Upper lobe of left lung (tissue), 6 donors: ENCODE measurements around the gene IDS. TPM values are rescaled to one million over a fixed set of nuclear protein-coding genes. Genes with fewer than 3 reads are reported as not detected.
A peak's percentile ranks its signal among the peaks of the same experiment; 100 is the strongest.

Source experiments
- ATAC-seq, 2 donors: fragments of 200-7000 bp; cut with Tn5 transposase; one replicate each; pipeline ENCODE4 v1.9.1; 2022; ENCODE audit warnings: mild to moderate bottlenecking in 2 of 2, moderate library complexity in 2 of 2; ENCODE audit not compliant: low FRiP score in 2 of 2
- DNase-seq, 2 donors: peaks; one replicate each; pipeline ENCODE4 v3.0.0-alpha.2; 2019 to 2020
- H3K27ac ChIP-seq, 4 donors: fragments of 200-600 bp; sonication (generic); one replicate each; pipeline ENCODE4 v1.5.1; 2016 to 2019
- H3K27me3 ChIP-seq, 4 donors: fragments of 200-600 bp; sonication (generic); one replicate each; pipeline ENCODE4 v1.5.1; 2017 to 2019
- H3K36me3 ChIP-seq, 4 donors: fragments of 200-600 bp; sonication (generic); one replicate each; pipeline ENCODE4 v1.5.1; 2016 to 2019
- H3K4me1 ChIP-seq, 4 donors: fragments of 200-600 bp; sonication (generic); one replicate each; pipeline ENCODE4 v1.5.1; 2018 to 2019
- H3K4me3 ChIP-seq, 4 donors: fragments of 200-600 bp; sonication (generic); one replicate each; pipeline ENCODE4 v1.5.1; 2017 to 2019; ENCODE audit warnings: mild to moderate bottlenecking in 2 of 4, moderate library complexity in 1 of 4
- H3K9me3 ChIP-seq, 4 donors: fragments of 200-600 bp; sonication (generic); one replicate each; pipeline ENCODE4 v1.5.1; 2018 to 2019
- EP300 ChIP-seq, 4 donors: sonication (generic); formaldehyde crosslinking; IDR thresholded peaks; one replicate each; pipeline ENCODE4 v1.5.1; 2017; ENCODE audit warnings: antibody characterized with exemption in 4 of 4, control low read depth in 2 of 4
- POLR2A ChIP-seq, 4 donors: fragments of 450-650 bp; IDR thresholded peaks; one replicate each; pipeline ENCODE4 v1.5.1; 2016 to 2017; ENCODE audit warnings: antibody characterized with exemption in 4 of 4, mild to moderate bottlenecking in 2 of 4
- POLR2AphosphoS5 ChIP-seq, 2 donors: sonication (generic); formaldehyde crosslinking; IDR thresholded peaks; one replicate each; pipeline ENCODE4 v1.5.1; 2017; ENCODE audit warnings: antibody characterized with exemption in 2 of 2
- WGBS, 2 donors: methylation state at CpG; one replicate each; pipeline ENCODE4 v1.1.5; 2017 to 2018; 5-methylcytosine and 5-hydroxymethylcytosine counted together
- total RNA-seq, 6 donors: library from RNA; depleted of rRNA in 4 of 6; stranded (reverse); fragments of >200 nt in 4 of 6; gene quantifications; one replicate each; pipeline versions ENCODE4 v1.1.0 to v1.2.1, GENCODE V29; 2016 to 2021
- TF ChIP-seq, protein P1 (sequence below), 6 experiments: fragments of 450-650 bp in 4 of 6; fragments of 200-600 bp in 2 of 6; sonication (generic) in 2 of 6; IDR thresholded peaks; one replicate each; pipeline ENCODE4 v1.5.1; 2016 to 2019; ENCODE audit warnings: antibody characterized with exemption in 6 of 6
- donor health status: DM: no; HTN: no; CAD: no; lungs with moderate emphysema.
- donor health status: DM: no; HTN: yes; CAD: no; lungs with severe emphysema.

Gene IDS
- total RNA-seq, 6 donors from 2014 or later: 77.5 to 130 (median 97.5) TPM

DNA sequence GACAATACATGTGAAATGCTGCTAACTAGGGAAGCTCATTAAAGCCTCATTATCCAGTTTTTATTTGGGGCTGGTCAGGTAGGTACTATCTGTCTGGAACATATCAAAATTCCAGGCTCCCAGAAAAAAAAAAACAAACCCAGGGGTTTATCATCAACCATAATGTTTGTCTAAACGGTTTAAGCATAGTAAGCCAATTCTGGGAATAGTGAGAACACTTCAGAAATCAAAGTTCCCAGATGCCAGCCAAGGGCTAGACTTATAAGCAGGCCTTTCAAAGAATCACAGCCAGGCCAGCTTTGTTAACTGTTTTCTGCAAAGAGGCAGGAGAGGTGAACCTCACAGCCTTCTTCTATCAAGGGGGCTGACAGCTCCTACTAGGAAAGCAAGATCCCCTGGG is 8.1 kb downstream of the IDS start:
- TF ChIP-seq POLR2AphosphoS5 (IDR thresholded peaks at IDR 0.05): no peak
- TF ChIP-seq, protein P1, sequence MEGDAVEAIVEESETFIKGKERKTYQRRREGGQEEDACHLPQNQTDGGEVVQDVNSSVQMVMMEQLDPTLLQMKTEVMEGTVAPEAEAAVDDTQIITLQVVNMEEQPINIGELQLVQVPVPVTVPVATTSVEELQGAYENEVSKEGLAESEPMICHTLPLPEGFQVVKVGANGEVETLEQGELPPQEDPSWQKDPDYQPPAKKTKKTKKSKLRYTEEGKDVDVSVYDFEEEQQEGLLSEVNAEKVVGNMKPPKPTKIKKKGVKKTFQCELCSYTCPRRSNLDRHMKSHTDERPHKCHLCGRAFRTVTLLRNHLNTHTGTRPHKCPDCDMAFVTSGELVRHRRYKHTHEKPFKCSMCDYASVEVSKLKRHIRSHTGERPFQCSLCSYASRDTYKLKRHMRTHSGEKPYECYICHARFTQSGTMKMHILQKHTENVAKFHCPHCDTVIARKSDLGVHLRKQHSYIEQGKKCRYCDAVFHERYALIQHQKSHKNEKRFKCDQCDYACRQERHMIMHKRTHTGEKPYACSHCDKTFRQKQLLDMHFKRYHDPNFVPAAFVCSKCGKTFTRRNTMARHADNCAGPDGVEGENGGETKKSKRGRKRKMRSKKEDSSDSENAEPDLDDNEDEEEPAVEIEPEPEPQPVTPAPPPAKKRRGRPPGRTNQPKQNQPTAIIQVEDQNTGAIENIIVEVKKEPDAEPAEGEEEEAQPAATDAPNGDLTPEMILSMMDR (IDR thresholded peaks at IDR 0.05): no peak
- H3K4me1 ChIP-seq: no peaks in the 10 kb centered on the region
- H3K27me3 ChIP-seq: no peaks in the 10 kb centered on the region
- H3K27ac ChIP-seq: no peak overlapping the region
- H3K4me3 ChIP-seq: no peak overlapping the region
- no peak for ATAC-seq
- no peak for DNase-seq
- WGBS, 2 donors: 40 to 57% methylated on average over 1 of the region's 1 CpG
- no peaks in the 10 kb centered on the region for H3K9me3 ChIP-seq
- H3K36me3 ChIP-seq: peaks cover 3 to 78% (median 33%) of the 10 kb centered on the region in 4 donors

DNA sequence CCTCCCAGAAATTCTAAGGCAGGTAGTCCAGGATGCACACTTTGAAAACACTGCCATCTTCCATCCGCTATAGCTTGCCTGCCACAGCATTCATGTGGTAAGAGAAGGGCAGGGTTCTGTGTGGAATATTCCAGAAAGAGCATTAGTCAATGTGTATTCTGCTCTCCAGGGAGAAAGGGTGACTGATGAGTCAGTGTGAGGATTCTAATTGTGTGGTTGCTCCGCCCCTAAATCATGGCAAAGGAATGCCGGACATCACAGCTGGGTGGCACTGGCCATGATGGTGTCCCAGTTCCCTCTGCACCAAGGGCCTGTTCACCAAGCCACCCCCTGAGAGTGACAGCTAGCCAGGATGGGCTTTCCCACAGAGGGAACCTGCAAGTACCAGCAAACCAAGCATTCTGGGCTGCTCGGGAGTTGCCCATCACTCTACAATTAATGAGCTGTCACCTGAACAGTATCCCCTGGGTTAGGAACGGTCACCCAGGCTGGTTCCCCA is 9.5 kb downstream of the IDS start:
- Histone ChIP-seq H3K9me3 (no peaks in the 10 kb centered on the region), H3K36me3 (peaks cover 3 to 78% (median 35%) of the 10 kb centered on the region in 4 donors), H3K27me3 (no peaks in the 10 kb centered on the region), H3K4me1 (no peaks in the 10 kb centered on the region), H3K4me3 (no peak overlapping the region), H3K27ac (peak overlapping the region in 1 of 4 donors; percentile 30)
- WGBS, 2 donors: 63 to 83% methylated on average over 1 to 5 of the region's 5 CpGs
- DNase-seq (no peak), ATAC-seq (peak; percentile 42 to 61)
- no peak for TF ChIP-seq EP300 (IDR thresholded peaks at IDR 0.05)
- no peak for TF ChIP-seq POLR2AphosphoS5 (IDR thresholded peaks at IDR 0.05)
- TF ChIP-seq, protein P1 (IDR thresholded peaks at IDR 0.05): no peak
- no peak for TF ChIP-seq POLR2A (IDR thresholded peaks at IDR 0.05)

DNA sequence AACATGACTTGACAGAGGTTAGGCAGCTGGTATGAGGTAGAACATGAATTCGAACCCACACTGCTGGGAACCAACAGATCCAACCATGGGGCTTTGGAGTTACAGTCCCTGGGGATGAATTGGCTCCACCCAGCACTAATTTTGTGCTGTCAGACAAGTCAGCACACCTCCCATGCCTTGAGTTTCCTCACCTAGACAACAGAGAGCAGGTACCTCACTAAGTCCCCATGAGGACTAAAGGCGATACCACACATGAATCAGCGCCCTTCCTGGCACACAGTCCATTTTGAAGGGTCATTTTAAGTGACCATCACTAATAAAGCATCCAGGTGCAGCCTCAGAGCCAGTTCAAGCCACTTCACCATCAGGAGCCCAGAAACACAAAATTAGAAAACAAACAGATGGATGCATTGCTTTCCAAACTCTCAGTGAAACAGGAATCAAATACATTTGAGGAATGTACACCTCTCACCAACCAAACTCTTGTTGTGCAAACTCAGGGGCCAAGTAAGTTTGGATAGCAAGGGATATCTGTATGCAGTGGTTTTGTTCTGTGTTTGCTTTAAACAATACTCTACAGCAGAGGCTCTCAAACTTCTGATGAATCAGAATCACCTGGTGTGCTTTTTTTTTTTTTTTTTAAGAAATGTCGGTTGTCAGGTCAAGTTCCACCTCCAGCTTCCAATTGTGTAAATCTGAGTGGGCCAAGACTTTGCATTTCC is 10.1 kb downstream of the IDS start:
- no peaks in the 10 kb centered on the region for H3K4me1 ChIP-seq
- WGBS, 2 donors: 64 to 80% methylated on average over 4 of the region's 4 CpGs
- TF ChIP-seq, protein P1 (IDR thresholded peaks at IDR 0.05): no peak
- TF ChIP-seq POLR2AphosphoS5 (IDR thresholded peaks at IDR 0.05) (no peak), POLR2A (IDR thresholded peaks at IDR 0.05) (no peak), EP300 (IDR thresholded peaks at IDR 0.05) (no peak)
- ATAC-seq (peak in 1 of 2 donors; percentile 72), DNase-seq (no peak)
- H3K27me3 ChIP-seq: no peaks in the 10 kb centered on the region
- H3K9me3 ChIP-seq: no peaks in the 10 kb centered on the region
- no peak overlapping the region for H3K4me3 ChIP-seq
- H3K36me3 ChIP-seq: peaks cover 3 to 78% (median 41%) of the 10 kb centered on the region in 4 donors
- H3K27ac ChIP-seq: no peak overlapping the region

DNA sequence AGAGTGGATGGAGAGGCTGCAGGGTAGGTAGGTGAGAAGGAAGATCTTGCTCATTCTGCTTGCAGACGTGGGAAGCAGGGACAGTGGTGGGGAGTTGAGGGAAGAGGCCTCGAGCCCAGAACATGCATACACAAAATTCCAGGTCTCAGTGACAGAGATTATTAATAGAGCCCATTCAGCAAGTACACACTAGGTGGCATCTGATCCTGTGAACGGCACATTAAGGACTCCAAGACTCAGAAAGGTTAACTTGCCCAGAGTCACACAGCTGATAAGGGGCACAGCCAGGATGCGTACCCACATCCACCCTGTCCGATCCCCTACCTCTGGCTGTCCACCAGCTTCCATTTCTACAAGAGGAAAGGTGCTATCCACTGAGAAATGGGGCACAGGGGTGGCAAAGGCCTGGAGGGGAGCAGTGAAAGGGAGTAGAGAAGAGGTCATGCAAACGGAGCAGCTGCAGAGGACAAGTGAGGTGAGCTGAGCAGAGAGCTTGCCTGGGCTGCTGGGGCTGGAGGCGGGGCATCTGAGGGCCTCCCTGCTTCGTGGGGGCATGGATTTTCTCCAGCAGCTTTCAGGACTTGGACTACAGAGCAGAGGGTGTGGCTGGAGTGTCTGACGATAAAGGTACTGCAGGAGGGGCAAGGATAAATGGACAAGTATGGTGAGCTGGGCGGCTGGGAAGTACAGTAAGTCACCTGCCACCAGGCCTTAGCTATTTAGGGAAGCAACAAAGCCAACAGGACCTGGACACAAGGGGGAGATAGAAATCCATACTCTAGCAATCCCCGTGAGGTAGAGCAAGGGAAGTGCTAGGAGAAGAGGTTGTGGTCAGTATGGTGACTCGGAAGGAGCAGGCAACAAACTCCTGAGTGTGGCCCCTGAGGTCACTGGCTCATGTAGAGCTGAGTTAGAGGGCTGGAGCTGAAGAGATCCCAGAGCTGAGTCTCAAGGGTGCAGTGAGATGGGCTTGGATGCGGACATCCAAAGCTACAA is 11.2 kb downstream of the IDS start:
- Histone ChIP-seq H3K4me3 (no peak overlapping the region), H3K4me1 (no peaks in the 10 kb centered on the region), H3K36me3 (peaks cover 3 to 82% (median 47%) of the 10 kb centered on the region in 4 donors), H3K27ac (no peak overlapping the region), H3K27me3 (no peaks in the 10 kb centered on the region), H3K9me3 (no peaks in the 10 kb centered on the region)
- 65 to 78% methylated on average over 7 to 13 of the region's 13 CpGs for WGBS, 2 donors
- ATAC-seq (no peak), DNase-seq (no peak)
- TF ChIP-seq POLR2A (IDR thresholded peaks at IDR 0.05) (no peak), POLR2AphosphoS5 (IDR thresholded peaks at IDR 0.05) (no peak), EP300 (IDR thresholded peaks at IDR 0.05) (no peak)
- TF ChIP-seq, protein P1 (IDR thresholded peaks at IDR 0.05): no peak
